HCT116 (cell line): Measurements from ENCODE around the gene PROM2. TPM values are rescaled to one million over a fixed set of nuclear protein-coding genes. Genes with fewer than 3 reads are reported as not detected.

Experiments used
- CBX3 ChIP-seq: IDR thresholded peaks from 2 replicates; pipeline ENCODE4 v1.6.1; 2012; ENCODE audit warnings: low read depth
- EZH2phosphoT487 ChIP-seq: fragments of 200-600 bp; IDR thresholded peaks from 2 replicates; pipeline ENCODE4 v1.6.1; 2018; ENCODE audit warnings: antibody characterized with exemption, borderline replicate concordance
- REST ChIP-seq: IDR thresholded peaks from 2 replicates; pipeline ENCODE4 v1.6.1; 2012; ENCODE audit warnings: low read depth
- SP1 ChIP-seq: IDR thresholded peaks from 2 replicates; pipeline ENCODE4 v1.6.1; 2012; ENCODE audit warnings: low read depth
- TCF7L2 ChIP-seq: IDR thresholded peaks from 2 replicates; pipeline ENCODE4 v1.7.0; 2011; ENCODE audit warnings: borderline replicate concordance, inconsistent platforms; ENCODE audit not compliant: insufficient read depth, insufficient read length; ENCODE audit errors: extremely low read depth
- total RNA-seq: library from RNA; stranded (reverse); gene quantifications from one replicate; pipeline ENCODE4 v1.2.1, GENCODE V29; 2021; ENCODE audit not compliant: unreplicated experiment
- TF ChIP-seq, protein P1 (sequence below), 3 experiments: fragments of 200-600 bp in 1 of 3; sonication (generic) in 1 of 3; IDR thresholded peaks in 2 of 3; conservative IDR thresholded peaks in 1 of 3; 2 replicates each; pipeline ENCODE4 v1.5.1; 2012 to 2017; ENCODE audit warnings: low read depth in 2 of 3, low read length in 2 of 3, antibody characterized with exemption in 1 of 3, borderline replicate concordance in 1 of 3, control low read depth in 1 of 3, mild to moderate bottlenecking in 1 of 3, mixed read lengths in 1 of 3, mixed run types in 1 of 3, moderate library complexity in 1 of 3; ENCODE audit not compliant: insufficient read depth in 1 of 3
- TF ChIP-seq, protein P2 (sequence below): IDR thresholded peaks from 2 replicates; pipeline ENCODE4 v1.6.1; 2012

The PROM2 gene
- total RNA-seq, 1 experiment from 2014 or later = 11.9 TPM

- TF ChIP-seq, protein P1, sequence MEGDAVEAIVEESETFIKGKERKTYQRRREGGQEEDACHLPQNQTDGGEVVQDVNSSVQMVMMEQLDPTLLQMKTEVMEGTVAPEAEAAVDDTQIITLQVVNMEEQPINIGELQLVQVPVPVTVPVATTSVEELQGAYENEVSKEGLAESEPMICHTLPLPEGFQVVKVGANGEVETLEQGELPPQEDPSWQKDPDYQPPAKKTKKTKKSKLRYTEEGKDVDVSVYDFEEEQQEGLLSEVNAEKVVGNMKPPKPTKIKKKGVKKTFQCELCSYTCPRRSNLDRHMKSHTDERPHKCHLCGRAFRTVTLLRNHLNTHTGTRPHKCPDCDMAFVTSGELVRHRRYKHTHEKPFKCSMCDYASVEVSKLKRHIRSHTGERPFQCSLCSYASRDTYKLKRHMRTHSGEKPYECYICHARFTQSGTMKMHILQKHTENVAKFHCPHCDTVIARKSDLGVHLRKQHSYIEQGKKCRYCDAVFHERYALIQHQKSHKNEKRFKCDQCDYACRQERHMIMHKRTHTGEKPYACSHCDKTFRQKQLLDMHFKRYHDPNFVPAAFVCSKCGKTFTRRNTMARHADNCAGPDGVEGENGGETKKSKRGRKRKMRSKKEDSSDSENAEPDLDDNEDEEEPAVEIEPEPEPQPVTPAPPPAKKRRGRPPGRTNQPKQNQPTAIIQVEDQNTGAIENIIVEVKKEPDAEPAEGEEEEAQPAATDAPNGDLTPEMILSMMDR (IDR thresholded peaks at IDR 0.05 in 2 of 3, conservative IDR thresholded peaks at IDR 0.05 in 1 of 3; ENCODE audit: borderline replicate concordance in 1 of 3, insufficient read depth in 1 of 3, low read depth in 2 of 3, low read length in 2 of 3) = no peak
- TF ChIP-seq TCF7L2 = no peak
- no peak for TF ChIP-seq CBX3
- TF ChIP-seq, protein P2, sequence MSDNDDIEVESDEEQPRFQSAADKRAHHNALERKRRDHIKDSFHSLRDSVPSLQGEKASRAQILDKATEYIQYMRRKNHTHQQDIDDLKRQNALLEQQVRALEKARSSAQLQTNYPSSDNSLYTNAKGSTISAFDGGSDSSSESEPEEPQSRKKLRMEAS = no peak
- no peak for TF ChIP-seq REST
- TF ChIP-seq EZH2phosphoT487 = no peak
- TF ChIP-seq SP1 = no peak
These were observed 3.6 kb upstream of the PROM2 start (continued) for GRCh38 chr2:95270541-95271081.
